Glomerular visceral epithelial cell (primary cell): ENCODE measurements around the gene TMEM95.
A peak's percentile ranks its signal among the peaks of the same experiment; 100 is the strongest.
"Not testable (repeated sequence)": the region's sequence is repeated elsewhere in the genome, so short reads cannot be mapped to it uniquely, and the experiment has no call there.

ENCODE experiments used
- DNase-seq: peaks from one replicate; pipeline ENCODE4 v3.0.0-alpha.2; 2016; ENCODE audit errors: extremely low spot score

The TMEM95 gene

DNA sequence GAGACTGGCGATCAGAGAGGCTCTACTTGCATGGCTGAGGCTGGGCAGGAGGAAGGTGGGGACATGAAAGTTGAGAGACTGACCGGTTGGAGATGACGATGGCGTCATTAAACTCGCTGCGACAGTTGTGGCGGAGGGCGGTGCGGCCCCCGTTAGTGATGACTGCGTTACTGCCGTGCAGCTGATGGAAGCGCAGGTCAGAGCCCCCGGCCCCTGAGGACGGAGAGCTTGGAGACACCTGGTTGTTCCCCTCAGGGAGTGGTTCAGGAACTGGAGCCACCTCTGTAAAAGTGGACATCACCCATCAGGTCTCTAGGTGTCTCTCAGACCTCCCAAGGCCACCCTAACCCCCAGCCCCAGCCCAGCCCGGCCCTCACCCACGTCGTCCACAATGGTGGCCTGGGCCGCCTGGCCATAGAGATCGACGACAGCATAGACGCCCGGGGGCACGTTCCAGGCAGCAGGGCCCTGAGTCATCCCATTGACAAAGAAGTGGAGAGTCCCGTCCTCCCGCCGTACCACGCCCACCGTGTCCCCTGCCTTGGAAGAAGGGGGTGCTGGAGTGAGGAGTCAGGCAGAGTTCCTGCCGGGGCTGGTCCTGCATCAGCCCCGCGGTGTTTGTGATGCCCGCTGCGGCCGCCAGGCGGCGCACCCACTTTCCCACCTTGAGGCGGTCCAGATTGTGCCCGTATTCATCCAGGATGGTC lies 31.1 kb upstream of the TMEM95 start:
- no peak for DNase-seq

DNA sequence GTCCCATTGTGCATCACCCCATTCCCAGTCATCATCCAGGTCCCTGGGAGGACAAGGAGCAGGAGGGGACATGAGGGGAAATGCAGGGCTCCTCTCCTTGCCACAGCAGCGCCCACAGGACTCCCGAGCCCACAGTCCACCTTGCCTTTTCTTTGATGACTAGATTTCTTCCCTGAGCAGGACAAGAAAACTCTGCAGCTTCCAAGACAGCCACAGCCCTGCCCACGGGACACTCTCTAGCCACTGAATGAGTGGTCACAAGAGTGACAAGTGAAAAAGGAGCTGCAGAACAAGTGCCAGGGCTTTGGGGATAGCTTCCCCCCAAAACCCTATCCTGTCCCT lies 30.5 kb upstream of the TMEM95 start:
- DNase-seq = no peak

DNA sequence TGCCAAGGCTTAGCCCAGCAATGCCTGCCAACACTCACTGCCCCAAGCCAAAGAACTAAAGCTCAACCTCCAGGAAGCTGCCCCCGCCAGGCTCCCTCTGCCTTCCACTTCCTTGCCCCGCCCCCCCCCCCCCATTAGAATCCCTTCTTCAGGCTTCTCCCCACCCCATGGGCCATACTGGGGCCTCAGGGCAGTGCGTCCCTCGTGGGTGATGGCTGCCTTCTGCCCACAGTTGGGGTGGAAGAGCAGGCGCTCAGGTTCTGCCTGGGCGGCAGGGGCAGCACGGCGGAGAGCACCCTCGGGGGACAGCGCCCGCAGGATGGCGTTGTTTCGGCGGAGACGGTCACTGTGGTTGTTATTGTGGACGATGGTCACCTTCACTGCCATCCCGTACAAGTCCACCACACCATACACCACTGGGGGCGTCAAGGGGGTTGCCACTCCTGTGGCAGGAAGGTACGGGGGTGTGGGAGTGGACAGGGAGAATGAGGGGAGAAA lies 29.9 kb upstream of the TMEM95 start:
- DNase-seq = no peak

DNA sequence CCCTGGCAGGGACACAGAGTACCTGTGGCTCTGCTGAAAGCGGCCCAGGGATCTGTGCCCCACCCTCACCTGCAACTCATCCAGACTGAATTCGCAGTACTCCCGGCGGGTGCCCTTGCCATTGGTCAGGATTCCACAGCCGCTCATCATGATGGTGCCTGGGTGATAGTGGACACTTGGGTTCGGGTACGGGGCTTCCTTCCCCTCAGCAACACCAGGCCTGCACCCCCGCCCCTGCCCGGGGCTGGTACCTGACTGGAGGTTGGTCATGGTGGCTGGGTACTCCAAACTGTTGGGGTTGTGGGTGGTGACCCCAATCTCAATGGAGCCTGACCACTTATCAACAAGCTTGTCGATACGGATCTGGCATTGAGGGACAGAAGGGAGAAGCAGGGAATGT lies 28.8 kb upstream of the TMEM95 start:
- DNase-seq = no peak

DNA sequence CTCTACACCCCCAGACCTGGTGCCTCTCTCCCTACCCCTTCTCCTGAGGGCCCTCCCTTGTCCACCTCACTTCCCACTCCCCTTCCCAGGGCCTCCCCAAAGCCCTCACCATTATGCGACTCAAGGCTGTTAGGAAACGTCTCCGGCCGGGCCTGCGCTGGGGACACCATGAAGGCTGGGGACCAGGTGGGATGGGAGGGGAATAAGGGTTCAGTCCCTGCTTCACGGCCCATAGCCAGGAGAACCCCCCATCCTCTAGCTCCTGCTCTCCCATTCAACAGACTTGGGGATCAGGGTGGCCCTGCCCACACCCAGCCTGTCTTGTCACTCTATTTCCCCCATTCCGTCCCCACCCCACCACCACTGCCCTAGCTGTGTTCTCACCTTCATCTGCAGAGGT lies 27.9 kb upstream of the TMEM95 start:
- no peak for DNase-seq

DNA sequence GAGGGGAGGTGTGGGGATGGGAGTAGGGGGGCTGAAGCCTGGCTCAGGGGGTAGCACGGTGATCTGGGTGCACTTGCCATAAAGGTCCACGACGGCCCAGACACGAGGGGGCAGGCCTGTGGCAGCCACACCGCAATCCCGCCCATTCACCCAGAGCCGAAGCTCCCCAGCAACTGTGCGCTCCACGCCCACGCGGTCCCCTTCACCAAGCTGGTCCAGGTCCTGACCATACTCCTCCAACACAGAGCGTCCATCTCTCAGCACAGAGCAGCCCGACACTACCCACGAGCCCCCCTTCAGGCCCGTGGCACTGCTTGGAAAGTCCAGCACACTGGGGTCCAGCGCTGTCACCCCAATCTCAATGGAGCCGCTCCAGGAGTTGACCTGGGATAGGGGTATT lies 27.5 kb upstream of the TMEM95 start:
- DNase-seq = no peak

DNA sequence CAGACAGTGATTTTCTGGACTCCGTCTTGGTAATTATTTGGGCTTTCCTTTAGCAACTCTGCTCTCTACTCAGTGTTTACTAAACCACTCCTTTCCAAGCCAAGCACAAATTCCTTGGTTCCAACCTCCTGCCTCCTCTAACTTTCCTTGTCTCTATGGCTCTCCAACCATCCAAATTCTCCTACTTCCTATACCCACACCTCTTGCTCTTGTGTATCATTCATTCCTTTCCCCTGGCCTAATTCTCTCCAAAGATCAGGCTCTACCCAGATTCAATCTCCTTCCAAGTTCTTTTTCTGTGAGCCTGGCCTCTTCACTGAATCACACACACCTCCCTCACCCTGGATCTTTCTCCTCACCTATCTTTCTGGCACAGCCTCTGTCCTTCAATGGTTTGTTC lies 26.9 kb upstream of the TMEM95 start:
- no peak for DNase-seq

DNA sequence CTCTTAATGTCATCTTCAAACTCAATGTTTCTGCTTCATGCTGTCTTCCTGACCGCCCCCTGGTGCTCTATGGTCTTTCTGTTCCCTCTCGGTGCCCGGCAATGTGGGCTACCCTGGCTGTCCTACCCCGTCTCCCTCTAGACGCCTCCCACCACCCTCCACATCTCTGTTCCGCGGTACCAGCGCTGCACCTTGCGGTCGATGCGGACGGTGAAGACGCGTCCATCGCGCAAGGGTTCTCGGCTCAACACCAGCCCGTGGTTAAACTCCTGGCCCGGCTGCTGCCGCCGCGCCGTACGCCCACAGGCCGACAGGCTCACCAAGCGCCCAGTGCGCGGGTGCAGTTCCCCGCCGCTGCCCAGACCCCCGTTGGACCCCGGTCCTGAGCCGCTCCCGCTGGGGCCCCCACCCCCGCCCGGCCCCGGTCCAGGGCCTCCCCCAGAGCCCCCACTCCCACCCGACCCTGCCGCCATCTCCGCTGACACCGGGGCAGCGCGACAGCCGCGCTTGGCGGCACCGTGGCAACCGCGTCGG lies 26.0 kb upstream of the TMEM95 start, which contains the start of gene NEURL4:
Gene NEURL4, minus strand, starts transcription at position 496 of the 534 bp plus-strand sequence. Its CDS starts 23 bp downstream, at position 473.
- DNase-seq = peak; percentile 27

DNA sequence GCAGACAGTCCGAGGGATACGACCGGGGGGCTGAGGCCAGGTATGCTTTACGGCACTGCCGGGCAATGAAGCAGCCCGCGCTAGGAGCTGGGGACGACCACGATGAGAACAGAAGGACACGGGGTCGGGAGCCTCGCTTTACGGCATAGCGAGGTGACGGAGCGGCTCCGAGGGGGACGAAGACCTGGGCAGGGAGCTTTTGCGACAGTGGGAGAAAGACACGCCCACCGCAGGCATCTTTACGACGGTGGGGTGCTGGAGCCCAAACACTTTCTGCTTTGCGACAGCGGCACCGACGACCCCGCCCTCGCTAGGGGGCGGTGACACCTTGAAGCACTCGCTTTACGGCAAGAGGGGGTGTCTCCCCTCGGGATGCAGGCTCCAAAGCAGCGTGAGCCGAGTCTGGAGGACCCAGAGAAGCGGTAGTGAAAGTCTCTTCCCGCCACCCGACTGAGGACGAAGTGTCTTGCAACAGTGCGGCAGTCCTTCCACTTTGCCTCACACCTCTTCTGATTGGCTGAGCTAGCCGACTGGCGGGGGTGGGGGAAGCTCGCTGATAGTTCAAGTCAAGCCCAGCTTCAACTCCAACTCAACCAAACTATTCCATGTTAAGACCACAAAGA lies 25.5 kb upstream of the TMEM95 start:
- DNase-seq = peak; percentile 99

DNA sequence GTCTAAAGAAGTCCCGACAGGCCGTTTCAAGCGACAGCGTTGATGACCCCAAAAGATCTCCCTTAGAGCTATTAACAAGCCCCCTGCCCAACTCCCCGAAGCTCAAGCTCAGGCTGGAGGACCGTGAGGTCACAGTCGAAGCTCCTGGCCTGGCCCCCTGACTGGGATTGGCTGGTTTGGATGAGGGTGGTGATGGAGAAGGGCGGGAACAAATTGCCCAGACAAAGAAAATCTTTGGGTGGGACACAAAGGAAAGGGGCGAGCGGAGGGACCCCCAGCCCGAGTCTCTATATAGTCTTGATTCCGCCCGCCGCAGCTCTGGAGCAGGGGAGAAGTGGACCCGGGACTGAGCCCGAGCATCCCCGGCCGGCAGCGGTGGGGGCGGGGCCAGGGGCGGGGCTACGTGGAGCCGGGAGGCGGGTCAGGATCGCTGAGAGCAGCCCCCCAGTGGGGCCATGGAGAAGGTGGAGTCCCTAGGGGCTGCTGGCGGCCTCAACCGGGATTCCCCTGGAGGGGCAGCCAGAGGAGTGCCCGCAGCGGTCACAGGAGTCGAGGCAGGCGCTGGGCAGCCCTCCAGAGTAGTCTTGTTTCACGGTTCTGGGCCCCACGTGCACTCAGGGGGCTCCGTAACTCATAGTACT lies 24.8 kb upstream of the TMEM95 start:
- DNase-seq = peak; percentile 80

DNA sequence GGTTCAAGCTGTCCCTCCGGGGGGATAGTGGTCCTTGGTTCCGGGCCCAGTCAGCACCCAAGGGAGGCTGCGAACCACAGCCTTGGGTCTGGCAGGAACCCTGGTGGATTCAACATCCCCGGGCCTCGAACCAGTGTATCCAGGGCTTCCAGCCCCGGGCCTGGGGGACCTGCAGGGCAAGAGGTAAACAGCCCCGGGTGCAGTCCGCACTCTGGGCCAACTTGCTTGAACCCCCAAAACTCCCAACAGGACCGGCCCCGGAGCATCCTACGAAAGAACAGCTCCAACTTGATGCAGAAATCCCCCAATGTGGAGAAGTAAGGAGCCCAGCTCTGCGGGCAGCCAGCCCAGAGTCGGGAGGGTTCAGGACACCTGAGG lies 24.3 kb upstream of the TMEM95 start:
- no peak for DNase-seq

DNA sequence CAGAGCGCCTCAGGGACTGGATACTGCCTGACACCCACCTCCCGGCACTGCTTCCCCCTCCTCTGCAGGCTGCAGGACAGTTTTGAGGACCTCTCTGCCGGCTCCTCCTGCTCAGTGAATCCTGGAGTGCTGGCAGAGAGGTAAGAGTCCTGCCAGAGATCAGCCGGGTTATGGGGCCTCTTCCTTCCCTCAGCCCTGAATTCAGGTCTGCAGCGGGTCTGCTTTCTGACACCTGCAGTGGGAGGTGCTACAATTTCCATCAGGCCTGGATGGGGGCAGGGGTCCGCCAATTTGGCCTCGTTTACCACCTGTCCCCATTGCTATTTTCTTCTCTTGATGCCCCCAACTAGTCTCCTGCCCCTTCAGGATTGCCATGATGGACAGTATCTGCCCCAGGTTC lies 22.8 kb upstream of the TMEM95 start:
- DNase-seq = no peak

DNA sequence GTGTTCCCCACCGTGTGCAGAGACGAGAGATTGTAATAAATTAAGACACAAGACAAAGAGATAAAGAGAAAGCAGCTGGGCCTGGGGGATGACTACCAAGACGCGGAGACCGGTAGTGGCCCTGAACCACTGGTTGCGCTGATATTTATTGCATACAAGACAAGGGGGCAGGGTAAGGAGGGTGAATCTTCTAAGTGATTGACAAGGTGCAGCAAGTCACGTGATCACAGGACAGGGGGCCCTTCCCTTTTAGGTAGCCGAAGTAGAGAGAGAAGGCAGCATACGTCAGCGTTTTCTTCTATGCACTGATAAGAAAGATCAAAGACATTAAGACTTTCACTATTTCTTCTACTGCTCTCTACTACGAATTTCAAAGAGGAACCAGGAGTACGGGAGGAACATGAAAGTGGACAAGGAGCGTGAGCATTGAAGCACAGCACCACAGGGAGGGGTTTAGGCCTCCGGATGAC lies 22.3 kb upstream of the TMEM95 start:
- not testable (repeated sequence) for DNase-seq

DNA sequence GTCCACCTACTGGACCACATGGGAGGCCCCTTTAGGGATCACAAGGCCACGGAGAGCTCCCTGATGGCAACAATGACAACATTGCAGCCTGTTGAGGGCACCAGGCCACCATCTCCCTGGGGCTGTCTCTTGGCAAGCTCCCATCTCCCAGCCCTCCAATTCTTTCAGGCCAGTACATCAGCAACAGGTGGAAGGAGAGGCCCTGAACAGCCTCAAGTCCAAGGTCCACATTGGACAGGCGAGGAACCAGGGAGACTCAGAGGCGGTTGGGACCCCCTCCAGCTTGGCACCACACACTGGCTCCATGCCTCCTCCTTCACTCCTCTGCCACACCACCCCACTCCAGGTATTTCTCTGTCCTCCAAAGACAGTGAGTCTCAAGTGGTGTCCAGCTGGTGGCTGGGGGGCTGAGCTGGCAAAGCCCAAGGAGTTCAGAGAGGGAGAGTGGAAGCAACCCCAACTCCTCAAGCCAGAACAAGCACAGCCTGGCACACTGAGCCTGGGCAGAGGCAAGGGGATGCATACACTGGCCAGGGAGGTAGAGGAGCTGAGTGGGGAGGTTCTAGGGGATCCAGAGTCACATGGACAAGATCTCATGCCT lies 19.9 kb upstream of the TMEM95 start:
- DNase-seq = no peak

DNA sequence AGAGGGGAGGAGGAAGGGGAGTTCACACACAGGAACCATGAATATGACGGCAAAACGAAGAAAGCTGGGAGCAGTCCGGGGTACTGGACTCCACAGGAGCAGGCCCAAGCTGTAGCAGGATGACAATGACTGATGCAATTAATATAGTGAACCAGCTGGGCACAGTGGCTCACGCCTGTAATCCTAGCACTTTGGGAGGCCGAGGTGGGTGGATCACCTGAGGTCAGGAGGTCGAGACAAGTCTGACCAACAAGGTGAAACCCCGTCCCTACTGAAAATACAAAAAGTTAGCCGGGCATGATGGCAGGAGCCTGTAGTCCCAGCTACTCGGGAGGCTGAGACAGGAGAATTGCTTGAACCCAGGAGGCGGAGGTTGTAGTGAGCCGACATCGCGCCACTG lies 19.2 kb upstream of the TMEM95 start:
- DNase-seq = not testable (repeated sequence)

DNA sequence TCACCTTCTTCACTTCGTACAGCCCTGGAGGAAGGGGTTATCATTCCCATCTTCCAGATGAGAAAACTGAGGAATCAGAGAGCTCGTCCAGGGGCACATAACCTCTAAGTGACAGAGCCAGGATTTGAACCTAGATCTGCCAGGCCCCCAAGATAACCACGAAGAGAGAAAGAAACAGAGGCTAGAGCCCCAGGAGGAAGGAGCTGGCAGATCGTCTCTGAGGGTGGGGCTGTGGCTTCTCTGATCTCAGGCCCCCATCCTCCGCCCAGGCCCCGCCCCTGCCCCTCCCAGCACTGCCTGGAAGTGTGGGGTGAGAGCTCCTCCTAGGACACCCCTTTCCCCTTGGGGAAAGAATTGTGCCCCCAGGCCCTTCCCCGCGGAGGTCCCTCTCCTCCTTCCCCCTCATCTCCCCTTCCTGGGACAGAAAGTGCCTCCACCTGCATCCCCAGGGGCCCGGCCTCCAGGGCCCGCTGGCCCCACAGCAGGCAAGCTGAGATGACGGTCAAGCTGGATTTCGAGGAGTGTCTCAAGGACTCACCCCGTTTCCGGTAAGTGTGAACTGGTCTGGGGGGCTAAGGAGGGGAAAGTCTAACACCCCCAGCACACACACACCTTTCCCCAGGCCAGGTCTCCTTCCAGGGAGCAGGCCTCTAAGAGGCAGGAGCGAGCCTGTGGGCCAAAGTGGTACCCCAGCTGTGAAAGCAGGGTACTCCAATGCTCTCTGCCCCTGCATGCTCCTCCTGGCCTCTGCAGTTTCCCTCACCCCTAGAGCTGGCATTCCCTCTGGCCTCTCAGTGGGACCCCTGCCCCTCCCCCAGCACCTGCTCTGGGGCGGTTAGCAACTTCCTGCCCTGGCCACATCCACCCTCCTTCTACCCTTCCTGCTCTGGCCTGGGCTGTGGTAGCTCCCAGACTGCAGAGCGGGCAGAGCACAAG lies 18.4 kb upstream of the TMEM95 start, which contains the start of gene ACAP1:
Gene ACAP1, plus strand, starts transcription at position 290 of the 936 bp plus-strand sequence. Its CDS starts 206 bp downstream, at position 496.
- DNase-seq = no peak

DNA sequence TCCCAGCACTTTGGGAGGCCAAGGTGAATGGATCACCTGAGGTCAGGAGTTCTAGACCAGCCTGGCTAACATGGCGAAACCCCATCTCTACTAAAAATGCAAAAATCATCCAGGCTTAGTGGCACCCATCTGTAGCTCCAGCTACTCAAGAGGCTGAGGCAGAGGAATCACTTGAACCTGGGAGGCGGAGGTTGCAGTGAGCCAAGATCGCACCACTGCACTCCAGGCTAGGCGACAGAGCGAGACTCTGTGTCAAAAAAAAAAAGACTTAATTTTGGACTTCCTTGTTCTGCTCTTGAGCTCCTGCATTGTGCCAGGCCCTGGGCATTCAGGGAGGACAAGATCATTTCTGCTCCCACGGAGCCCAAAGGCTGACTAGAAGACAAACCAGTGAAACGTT lies 17.4 kb upstream of the TMEM95 start:
- not testable (repeated sequence) for DNase-seq

DNA sequence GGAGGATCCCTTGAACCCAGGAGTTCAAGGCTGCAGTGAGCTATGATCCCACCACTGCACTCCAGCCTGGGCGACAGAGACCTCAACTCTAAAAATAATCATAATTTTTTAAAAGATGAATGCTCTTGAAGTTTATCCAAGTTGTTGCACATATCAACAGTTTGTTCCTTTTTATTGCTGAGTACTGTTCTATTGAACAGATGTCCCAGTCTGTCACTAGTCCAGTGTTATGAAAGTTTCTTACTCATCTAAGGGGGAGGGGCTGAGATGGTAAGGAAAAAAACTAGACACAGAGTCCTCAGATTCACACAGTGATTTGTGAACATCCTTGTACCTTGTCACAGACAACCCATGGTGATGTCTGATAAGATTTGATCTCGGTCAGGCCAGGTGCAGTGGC lies 14.8 kb upstream of the TMEM95 start:
- DNase-seq = no peak

DNA sequence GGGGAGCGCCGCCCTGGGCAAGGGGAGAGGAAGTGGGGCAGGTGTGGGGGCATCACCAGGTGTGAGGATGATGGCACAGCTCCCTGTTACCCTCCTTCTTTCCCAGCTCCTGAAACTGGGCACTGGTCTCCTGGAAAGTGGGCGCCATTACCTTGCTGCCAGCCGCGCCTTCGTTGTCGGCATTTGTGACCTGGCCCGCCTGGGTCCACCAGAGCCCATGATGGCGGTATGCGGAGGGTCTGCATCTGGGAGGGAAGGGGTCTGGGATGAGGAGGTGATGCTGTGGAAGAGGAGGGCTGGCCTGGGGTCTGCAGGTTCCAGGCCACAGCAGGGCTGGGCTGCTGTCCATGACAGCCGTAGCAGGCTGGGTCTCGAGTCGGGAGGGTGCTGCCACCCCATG lies 13.1 kb upstream of the TMEM95 start:
- DNase-seq = no peak

DNA sequence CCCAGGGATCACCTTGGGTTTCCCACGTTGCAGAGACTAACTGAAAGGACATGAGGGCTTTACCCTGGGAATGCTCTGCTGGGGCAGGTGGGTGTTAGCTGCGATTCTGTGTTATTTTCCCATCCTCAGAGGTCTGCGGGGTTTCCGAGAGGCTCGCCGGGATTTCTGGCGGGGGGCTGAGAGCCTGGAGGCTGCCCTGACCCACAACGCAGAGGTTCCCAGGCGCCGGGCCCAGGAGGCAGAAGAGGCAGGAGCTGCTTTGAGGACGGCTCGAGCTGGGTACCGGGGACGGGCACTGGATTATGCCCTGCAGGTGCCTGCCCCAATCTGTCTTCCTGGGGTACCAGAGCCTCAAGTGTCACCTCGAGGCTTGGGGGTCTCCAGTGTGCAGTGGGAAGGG lies 11.7 kb upstream of the TMEM95 start:
- no peak for DNase-seq
